RPMI8226 (cell line): ENCODE data around the gene ZNF738.

Experiments
- DNase-seq: peaks from one replicate; pipeline ENCODE4 v3.0.0-alpha.2; 2015

Gene ZNF738

GRCh38 chr19:21423057-21424041, 64.5 kb downstream of the ZNF738 start:
- DNase-seq = no peak
